A549 (cell line): ENCODE measurements around the gene FAM50A.

Source experiments
- EHMT2 ChIP-seq: fragments of 200-600 bp; sonication (generic); IDR thresholded peaks from 2 replicates; pipeline ENCODE4 v1.6.1; 2016; ENCODE audit warnings: antibody characterized with exemption, low read depth, mild to moderate bottlenecking, moderate library complexity
- HDAC2 ChIP-seq: fragments of 200-600 bp; sonication (generic); IDR thresholded peaks from 2 replicates; pipeline ENCODE4 v1.6.1; 2016
- POLR2A ChIP-seq: IDR thresholded peaks from 2 replicates; pipeline ENCODE4 v1.6.1; 2012; ENCODE audit warnings: mild to moderate bottlenecking, low read length
- TF ChIP-seq, protein P1 (sequence below): fragments of >200 bp; sonication (Bioruptor Twin); formaldehyde crosslinking; IDR thresholded peaks from 3 replicates; pipeline ENCODE4 v1.5.1; 2016

GRCh38 chrX:154439841-154440240, 4.1 kb upstream of the FAM50A start:
- TF ChIP-seq, protein P1, sequence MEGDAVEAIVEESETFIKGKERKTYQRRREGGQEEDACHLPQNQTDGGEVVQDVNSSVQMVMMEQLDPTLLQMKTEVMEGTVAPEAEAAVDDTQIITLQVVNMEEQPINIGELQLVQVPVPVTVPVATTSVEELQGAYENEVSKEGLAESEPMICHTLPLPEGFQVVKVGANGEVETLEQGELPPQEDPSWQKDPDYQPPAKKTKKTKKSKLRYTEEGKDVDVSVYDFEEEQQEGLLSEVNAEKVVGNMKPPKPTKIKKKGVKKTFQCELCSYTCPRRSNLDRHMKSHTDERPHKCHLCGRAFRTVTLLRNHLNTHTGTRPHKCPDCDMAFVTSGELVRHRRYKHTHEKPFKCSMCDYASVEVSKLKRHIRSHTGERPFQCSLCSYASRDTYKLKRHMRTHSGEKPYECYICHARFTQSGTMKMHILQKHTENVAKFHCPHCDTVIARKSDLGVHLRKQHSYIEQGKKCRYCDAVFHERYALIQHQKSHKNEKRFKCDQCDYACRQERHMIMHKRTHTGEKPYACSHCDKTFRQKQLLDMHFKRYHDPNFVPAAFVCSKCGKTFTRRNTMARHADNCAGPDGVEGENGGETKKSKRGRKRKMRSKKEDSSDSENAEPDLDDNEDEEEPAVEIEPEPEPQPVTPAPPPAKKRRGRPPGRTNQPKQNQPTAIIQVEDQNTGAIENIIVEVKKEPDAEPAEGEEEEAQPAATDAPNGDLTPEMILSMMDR, result no peak
- TF ChIP-seq EHMT2 (no peak), HDAC2 (no peak), POLR2A (no peak)
